Naive thymus-derived CD8-positive, alpha-beta T cell (primary cell): ENCODE measurements around the gene ZNF816. TPM values are rescaled to one million over a fixed set of nuclear protein-coding genes. Genes with fewer than 3 reads are reported as not detected.
"Not testable (repeated sequence)": the region's sequence is repeated elsewhere in the genome, so short reads cannot be mapped to it uniquely, and the experiment has no call there.

ENCODE experiments used
- ATAC-seq, 2 donors: fragments of 150-1000 bp; cut with Tn5 transposase in 1 of 2; sonication (Bioruptor Pico), chemical (Tn5 transposase) in 1 of 2; 1 replicate in 1 of 2; 2 replicates in 1 of 2; pipeline ENCODE4 v1.10.0; 2021; ENCODE audit warnings: mild to moderate bottlenecking in 2 of 2, moderate library complexity in 2 of 2
- POLR2A ChIA-PET: fragments of 350-600 bp; sonication (Branson Sonifier 250); formaldehyde crosslinking; loops from one replicate; lab custom pipeline; 2021; ENCODE audit warnings: antibody characterized with exemption; lab: Charles Lee
- DNase-seq, 10 donors: peaks; one replicate each; pipeline versions ENCODE4 v3.0.0 to v3.0.0-alpha.2; 2020 to 2022
- H3K27ac Mint-ChIP-seq, 10 donors: one replicate each; pipeline ENCODE4 v1.8.0; 2020 to 2022; ENCODE audit warnings: mild to moderate bottlenecking in 10 of 10, mixed read lengths in 10 of 10, moderate library complexity in 4 of 10, inconsistent platforms in 1 of 10
- H3K27me3 Mint-ChIP-seq, 5 donors: one replicate each; pipeline ENCODE4 v1.8.0; 2021 to 2022; ENCODE audit warnings: mixed read lengths in 5 of 5
- H3K36me3 Mint-ChIP-seq, 3 donors: one replicate each; pipeline ENCODE4 v1.8.0; 2020 to 2022; ENCODE audit warnings: mixed read lengths in 3 of 3, mild to moderate bottlenecking in 2 of 3, inconsistent platforms in 1 of 3
- H3K4me1 Mint-ChIP-seq, 4 donors: one replicate each; pipeline ENCODE4 v1.8.0; 2021 to 2022; ENCODE audit warnings: mixed read lengths in 4 of 4
- H3K4me3 Mint-ChIP-seq, 10 donors: one replicate each; pipeline ENCODE4 v1.8.0; 2020 to 2022; ENCODE audit warnings: mild to moderate bottlenecking in 10 of 10, mixed read lengths in 10 of 10, moderate library complexity in 6 of 10, inconsistent platforms in 1 of 10
- H3K9me3 Mint-ChIP-seq, 9 donors: one replicate each; pipeline ENCODE4 v1.8.0; 2020 to 2022; ENCODE audit warnings: mixed read lengths in 9 of 9, mild to moderate bottlenecking in 3 of 9, inconsistent platforms in 1 of 9, moderate library complexity in 1 of 9
- polyA plus RNA-seq, 3 donors: library from polyadenylated mRNA; unstranded; fragments of 300-500 nt; fragmentation: Illumina TruSeq; gene quantifications; one replicate each; pipeline ENCODE4 v1.2.3, GENCODE V29; 2021
- total RNA-seq, 8 experiments: library from RNA in 2 of 8; stranded (reverse) in 2 of 8; gene quantifications; one replicate each; pipeline ENCODE4 v1.2.3 and lab custom pipeline; 2021 to 2026

Gene ZNF816
- total and polyA plus RNA-seq, 5 experiments from 2014 or later = 5.0 to 21.6 (median 15.4) TPM

DNA sequence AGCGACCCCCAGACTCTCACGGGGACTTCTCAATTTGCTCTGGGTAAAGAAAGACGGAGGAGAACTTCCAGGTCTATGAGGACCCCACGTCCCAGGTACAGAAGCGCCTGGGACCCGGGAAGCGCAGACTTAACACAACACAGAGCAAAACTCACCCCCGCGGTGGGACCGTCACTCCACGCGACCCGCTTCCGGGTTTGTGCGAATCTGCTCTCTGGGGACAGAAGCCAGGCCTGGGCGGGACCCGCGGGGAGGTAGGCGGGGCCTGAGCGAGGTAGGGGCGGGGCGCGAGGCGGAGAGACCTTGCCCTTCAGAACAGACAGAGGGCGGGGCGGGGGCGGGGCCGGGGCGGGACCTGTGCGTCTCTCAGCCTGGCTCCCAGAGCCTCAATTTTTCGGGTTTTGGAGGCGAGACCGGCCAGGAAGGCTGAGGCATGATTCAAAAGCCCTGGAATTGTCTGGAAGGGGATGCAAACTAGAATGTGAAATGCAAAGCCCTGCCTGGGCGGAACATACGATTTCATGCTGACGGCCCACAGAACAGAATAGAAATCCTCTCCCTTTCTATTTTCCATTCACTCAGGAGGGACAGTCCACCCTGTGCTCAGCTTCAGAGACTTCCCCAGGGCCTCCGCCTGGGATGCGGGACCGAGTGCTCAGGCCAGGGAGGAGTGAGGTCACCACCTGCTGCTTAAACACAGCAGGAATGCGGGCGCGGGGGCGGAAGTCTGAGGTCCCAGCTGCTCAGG lies 20.1 kb downstream of the ZNF816 start:
- POLR2A ChIA-PET = interaction anchor here (1.1 kb wide), 2 partner anchors 14 to 20 kb away, joined by 3 to 4 read pairs; partner anchors contain the start of gene ZNF816
- peak overlapping the region; percentile 85 to 97 (median 94) for H3K4me3 Mint-ChIP-seq
- peak; percentile 91 to 98 (median 96) for DNase-seq
- peaks cover 11 to 32% (median 21%) of the 10 kb centered on the region in 4 donors for H3K4me1 Mint-ChIP-seq
- H3K36me3 Mint-ChIP-seq = peaks cover 14 to 46% (median 21%) of the 10 kb centered on the region in 3 donors
- ATAC-seq = peak; percentile 96 to 99
- peaks cover 0 to 70% (median 18%) of the 10 kb centered on the region in 9 donors for H3K9me3 Mint-ChIP-seq
- peak overlapping the region; percentile 73 to 97 (median 94) for H3K27ac Mint-ChIP-seq
- H3K27me3 Mint-ChIP-seq = peaks cover 0 to 7% (median 0%) of the 10 kb centered on the region in 5 donors

DNA sequence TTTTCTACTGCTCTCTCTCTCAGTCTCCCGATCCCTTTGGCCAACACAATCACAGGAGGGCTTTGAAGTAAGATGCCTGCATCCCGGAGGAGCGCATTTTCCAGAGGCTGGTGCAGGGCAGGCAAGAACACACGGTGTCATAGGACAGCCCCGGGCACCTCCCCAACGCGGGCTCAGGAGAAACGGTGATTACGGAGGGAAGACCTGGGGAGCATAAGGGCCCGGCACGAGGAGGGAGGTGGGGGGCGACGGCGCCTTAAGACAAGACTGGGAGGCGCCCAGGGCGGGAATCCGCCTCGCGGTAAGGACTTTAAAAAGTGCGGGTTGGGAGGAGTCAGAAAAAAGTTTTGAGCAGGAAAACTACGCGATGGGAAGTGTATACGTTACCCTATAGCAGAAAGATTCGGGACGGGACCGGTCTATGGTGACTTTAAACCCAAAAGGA lies 20.7 kb downstream of the ZNF816 start:
- peaks cover 11 to 34% (median 21%) of the 10 kb centered on the region in 4 donors for H3K4me1 Mint-ChIP-seq
- H3K27ac Mint-ChIP-seq = peak overlapping the region; percentile 73 to 97 (median 94)
- peaks cover 0 to 7% (median 0%) of the 10 kb centered on the region in 5 donors for H3K27me3 Mint-ChIP-seq
- ATAC-seq (peak; percentile 44 to 51), DNase-seq (peak in 3 of 10 donors; percentile 18 to 27 (median 19))
- peaks cover 15 to 49% (median 23%) of the 10 kb centered on the region in 3 donors for H3K36me3 Mint-ChIP-seq
- peak overlapping the region; percentile 85 to 97 (median 94) for H3K4me3 Mint-ChIP-seq
- POLR2A ChIA-PET = interaction anchor here (0.7 kb wide), 1 partner anchor 815 kb away, joined by 4 read pairs; no protein-coding TSS in a partner anchor
- peaks cover 0 to 70% (median 18%) of the 10 kb centered on the region in 9 donors for H3K9me3 Mint-ChIP-seq

DNA sequence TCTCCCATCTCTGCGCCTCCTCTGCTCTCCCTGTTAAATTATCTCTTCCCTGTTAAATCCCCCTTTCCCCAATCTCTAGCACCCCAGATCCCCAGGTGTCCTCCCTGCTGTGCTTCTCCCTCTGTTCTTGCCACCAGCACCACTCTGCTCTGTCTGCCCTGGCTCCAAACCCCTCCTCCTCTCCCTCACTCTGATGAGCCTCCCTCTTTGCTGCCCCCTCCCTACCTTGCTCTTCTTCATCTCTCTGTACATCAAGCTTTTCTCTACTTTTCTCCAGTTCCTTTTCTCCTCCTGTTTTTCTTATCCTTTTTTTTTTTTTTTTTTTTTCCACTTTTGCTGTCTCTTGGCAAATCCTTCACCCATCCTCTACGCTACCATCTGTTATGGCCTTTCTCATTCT lies 21.2 kb downstream of the ZNF816 start:
- Mint-ChIP-seq H3K27ac (peak overlapping the region; percentile 73 to 97 (median 94)), H3K4me1 (peaks cover 11 to 38% (median 22%) of the 10 kb centered on the region in 4 donors), H3K36me3 (peaks cover 18 to 53% (median 27%) of the 10 kb centered on the region in 3 donors), H3K4me3 (peak overlapping the region; percentile 85 to 97 (median 94)), H3K9me3 (peaks cover 0 to 70% (median 18%) of the 10 kb centered on the region in 9 donors)
- ATAC-seq, H3K27me3 Mint-ChIP-seq: not testable (repeated sequence)
- peak in 1 of 10 donors; percentile 7 for DNase-seq
- POLR2A ChIA-PET = interaction anchor here (0.7 kb wide), 1 partner anchor 814 kb away, joined by 4 read pairs; no protein-coding TSS in a partner anchor

DNA sequence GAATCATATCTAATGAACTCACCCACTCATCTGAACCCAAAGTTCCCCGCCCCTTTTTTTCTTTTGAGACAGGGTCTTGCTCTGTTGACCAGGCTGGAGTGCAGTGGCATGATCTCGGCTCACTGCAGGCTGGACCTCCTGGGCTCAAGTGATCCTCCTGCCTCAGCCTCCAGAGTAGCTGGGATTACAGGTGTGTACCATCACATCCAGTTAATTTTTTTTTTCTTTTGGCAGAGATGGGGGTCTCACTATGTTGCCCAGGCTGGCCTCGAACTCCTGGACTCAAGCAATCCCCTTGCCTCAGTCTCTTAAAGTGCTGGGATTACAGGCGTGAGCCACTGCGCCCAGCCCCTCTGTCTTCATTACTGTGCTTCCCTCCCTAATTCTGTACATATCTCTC lies 21.8 kb downstream of the ZNF816 start:
- H3K9me3 Mint-ChIP-seq = peaks cover 0 to 70% (median 22%) of the 10 kb centered on the region in 9 donors
- H3K27me3 Mint-ChIP-seq, DNase-seq, ATAC-seq, POLR2A ChIA-PET: not testable (repeated sequence)
- H3K36me3 Mint-ChIP-seq = peaks cover 20 to 60% (median 29%) of the 10 kb centered on the region in 3 donors
- H3K4me3 Mint-ChIP-seq = peak overlapping the region; percentile 85 to 97 (median 94)
- H3K4me1 Mint-ChIP-seq = peaks cover 11 to 44% (median 22%) of the 10 kb centered on the region in 4 donors
- peak overlapping the region in 9 of 10 donors; percentile 43 to 97 (median 94) for H3K27ac Mint-ChIP-seq

DNA sequence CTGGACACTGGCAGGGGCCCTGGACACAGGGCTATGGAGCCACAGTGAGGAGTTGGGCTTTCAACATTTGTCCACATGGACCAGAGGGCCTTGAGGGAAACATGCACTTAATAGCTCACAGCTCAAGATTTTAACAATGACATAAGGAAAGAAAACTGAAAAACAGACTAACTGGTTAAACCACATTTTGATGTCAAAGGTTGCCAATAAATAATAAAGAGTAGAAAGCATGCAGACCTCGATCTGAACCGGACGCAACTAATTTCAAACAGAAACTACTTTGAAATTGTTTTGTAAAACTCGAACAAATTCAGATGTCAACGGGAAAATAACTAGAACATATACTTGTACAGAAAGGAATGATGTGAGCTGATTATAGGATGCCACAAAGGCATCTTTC lies 23.9 kb downstream of the ZNF816 start:
- Mint-ChIP-seq H3K27ac (peak overlapping the region in 4 of 10 donors; percentile 38 to 81 (median 62)), H3K36me3 (peaks cover 26 to 62% (median 29%) of the 10 kb centered on the region in 3 donors), H3K4me1 (peaks cover 11 to 49% (median 22%) of the 10 kb centered on the region in 4 donors), H3K4me3 (peak overlapping the region in 5 of 10 donors; percentile 20 to 55 (median 49)), H3K27me3 (peaks cover 0 to 7% (median 0%) of the 10 kb centered on the region in 5 donors), H3K9me3 (peaks cover 0 to 73% (median 18%) of the 10 kb centered on the region in 9 donors)
- ATAC-seq (no peak), DNase-seq (no peak)
- POLR2A ChIA-PET = interaction anchor here (0.7 kb wide), 2 partner anchors 28 to 485 kb away, joined by 5 to 6 read pairs; partner anchors contain the start of gene ZNF578

DNA sequence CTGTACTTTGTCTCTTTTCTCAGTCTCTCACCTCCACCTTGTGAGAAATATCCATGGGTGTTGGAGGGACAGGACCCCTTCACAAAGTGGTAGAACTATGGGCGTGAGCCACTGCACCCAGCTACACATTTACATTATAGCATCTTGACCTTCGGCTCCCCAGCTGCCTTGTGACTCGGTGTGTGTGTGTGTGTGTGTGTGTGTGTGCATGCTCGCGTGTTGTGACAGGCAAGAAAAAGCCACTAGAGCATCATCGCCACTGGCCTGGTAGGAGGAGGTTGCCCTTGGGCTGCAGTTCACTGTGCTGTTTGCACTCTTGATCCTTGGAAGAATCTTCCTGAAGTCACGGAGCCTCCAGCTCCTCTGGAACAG lies 25.7 kb downstream of the ZNF816 start:
- ATAC-seq = no peak
- peaks cover 0 to 79% (median 29%) of the 10 kb centered on the region in 9 donors for H3K9me3 Mint-ChIP-seq
- peaks cover 9 to 44% (median 24%) of the 10 kb centered on the region in 4 donors for H3K4me1 Mint-ChIP-seq
- H3K27me3 Mint-ChIP-seq = peaks cover 0 to 7% (median 0%) of the 10 kb centered on the region in 5 donors
- H3K4me3 Mint-ChIP-seq = no peak overlapping the region
- H3K36me3 Mint-ChIP-seq = peaks cover 35 to 68% (median 37%) of the 10 kb centered on the region in 3 donors
- no peak for DNase-seq
- H3K27ac Mint-ChIP-seq = peak overlapping the region in 1 of 10 donors; percentile 83
- POLR2A ChIA-PET = no interaction called here

DNA sequence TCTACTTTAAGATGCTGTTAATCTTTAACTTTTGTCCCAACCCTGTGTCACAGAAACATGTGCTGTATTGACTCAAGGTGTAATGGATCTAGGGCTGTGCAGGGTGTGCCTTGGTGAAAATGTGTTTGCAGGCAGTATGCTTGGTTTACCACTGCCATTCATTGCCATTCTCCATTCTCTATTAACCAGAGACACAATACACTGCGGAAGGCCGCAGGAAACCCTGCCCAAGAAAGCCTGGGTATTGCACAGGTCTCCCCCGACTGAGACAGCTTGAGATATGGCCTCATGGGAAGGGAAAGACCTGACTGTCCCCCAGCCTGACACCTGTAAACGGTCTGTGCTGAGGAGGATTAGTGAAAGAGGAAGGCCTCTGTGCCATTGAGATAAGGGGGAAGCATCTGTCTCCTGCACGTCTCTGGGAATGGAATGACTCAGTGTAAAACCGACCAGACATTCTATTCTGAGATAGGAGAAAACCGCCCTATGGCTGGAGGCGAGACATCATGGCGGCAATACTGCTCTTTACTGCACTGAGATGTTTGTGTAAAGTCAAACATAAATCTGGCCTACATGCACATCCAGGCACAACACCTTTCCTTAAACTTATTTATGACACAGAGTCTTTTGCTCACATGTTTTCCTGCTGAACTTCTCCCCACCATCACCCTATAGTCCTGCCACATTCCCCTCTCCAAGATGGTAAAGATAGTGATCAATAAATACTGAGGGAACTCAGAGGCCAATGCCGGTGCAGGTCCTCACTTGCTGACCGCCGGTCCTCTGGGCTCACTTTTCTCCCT lies 26.3 kb downstream of the ZNF816 start:
- Mint-ChIP-seq H3K27ac (peak overlapping the region in 2 of 10 donors; percentile 53 to 83), H3K4me1 (peaks cover 5 to 38% (median 18%) of the 10 kb centered on the region in 4 donors), H3K9me3 (peaks cover 0 to 79% (median 27%) of the 10 kb centered on the region in 9 donors), H3K4me3 (no peak overlapping the region), H3K27me3 (peaks cover 0 to 4% (median 0%) of the 10 kb centered on the region in 5 donors), H3K36me3 (peaks cover 33 to 67% (median 33%) of the 10 kb centered on the region in 3 donors)
- ATAC-seq (no peak), DNase-seq (no peak)
- POLR2A ChIA-PET = no interaction called here

DNA sequence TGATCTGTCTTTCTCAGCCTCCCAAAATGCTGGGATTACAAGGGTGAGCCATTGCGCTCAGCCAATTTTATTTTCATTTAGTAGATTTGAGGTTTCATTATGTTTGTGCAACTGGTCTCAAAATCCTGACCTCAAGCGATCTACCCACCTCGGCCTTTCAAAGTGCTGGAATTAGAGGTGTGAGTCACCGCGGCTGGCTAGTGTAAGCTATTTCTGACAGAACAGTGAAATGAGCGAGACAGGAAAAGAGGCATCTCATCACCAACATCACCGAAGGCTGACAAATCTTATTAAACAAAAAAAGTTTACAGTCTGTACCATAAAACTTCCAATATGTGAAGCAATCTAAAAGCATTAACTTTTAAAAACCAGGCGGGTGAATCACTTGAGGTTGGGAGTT lies 27.2 kb downstream of the ZNF816 start:
- H3K9me3 Mint-ChIP-seq = peaks cover 0 to 83% (median 24%) of the 10 kb centered on the region in 9 donors
- POLR2A ChIA-PET = no interaction called here
- H3K27me3 Mint-ChIP-seq = no peaks in the 10 kb centered on the region
- no peak overlapping the region for H3K27ac Mint-ChIP-seq
- no peak overlapping the region for H3K4me3 Mint-ChIP-seq
- ATAC-seq = no peak
- H3K4me1 Mint-ChIP-seq = peaks cover 2 to 29% (median 12%) of the 10 kb centered on the region in 4 donors
- peaks cover 29 to 63% (median 32%) of the 10 kb centered on the region in 3 donors for H3K36me3 Mint-ChIP-seq
- no peak for DNase-seq

DNA sequence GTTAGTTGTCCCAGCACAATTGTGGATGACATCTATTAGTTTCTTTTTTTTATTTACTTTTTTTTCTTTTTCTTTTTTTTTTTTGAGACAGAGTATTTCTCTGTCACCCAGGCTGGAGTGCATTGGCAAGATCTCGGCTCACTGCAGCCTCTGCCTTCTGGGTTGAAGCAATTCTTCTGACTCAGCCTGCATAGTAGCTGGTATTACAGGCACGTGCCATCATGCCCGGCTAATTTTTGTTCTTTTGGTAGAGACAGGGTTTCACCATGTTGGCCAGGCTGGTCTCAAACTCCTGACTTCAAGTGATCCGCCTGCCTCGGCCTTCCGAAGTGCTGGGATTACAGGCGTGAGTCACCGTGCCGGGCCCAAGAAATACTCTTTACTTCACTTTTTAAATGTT lies 38.0 kb downstream of the ZNF816 start:
- ATAC-seq, POLR2A ChIA-PET, H3K27me3 Mint-ChIP-seq, H3K27ac Mint-ChIP-seq, DNase-seq: not testable (repeated sequence)
- peaks cover 13 to 33% (median 22%) of the 10 kb centered on the region in 4 donors for H3K4me1 Mint-ChIP-seq
- H3K4me3 Mint-ChIP-seq = peak overlapping the region in 6 of 10 donors; percentile 4 to 43 (median 16)
- H3K9me3 Mint-ChIP-seq = peaks cover 0 to 32% (median 11%) of the 10 kb centered on the region in 9 donors
- H3K36me3 Mint-ChIP-seq = peaks cover 14 to 37% (median 18%) of the 10 kb centered on the region in 3 donors

DNA sequence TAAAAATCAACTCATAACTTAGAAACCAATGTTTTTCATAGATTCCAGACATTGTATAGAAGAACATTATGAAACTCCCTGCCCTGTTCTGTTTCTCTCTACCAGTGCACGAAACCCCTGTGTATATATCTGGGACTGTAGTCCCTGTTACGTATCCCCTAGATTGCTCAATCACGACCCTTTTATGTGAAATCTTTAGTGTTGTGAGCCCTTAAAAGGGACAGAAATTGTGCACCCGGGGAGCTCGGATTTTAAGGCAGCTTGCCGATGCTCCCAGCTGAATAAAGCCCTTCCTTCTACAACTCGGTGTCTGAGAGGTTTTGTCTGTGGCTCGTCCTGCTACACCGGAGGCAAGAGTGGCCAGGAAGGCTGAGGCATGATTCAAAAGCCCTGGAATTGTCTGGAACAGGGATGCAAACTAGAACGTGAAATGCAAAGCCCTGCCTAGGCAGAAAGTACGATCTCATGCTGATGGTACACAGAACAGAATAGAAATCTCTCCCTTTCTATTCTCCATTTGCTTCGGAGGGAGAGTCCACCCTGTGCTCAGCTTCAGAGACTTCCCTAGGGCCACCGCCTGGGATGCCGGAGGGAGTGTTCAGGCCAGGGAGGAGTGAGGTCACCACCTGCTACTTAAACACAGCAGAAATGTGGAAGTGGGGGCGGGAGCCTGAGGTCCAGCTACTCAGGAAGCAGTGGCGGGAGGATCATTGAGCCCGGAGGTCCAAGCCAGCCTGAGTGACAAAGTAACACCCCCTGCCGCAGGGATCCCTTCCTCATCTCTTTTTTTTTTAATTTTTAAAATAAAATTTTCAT lies 38.7 kb downstream of the ZNF816 start:
- peaks cover 0 to 3% (median 0%) of the 10 kb centered on the region in 5 donors for H3K27me3 Mint-ChIP-seq
- ATAC-seq (peak in 1 of 2 donors; percentile 6), DNase-seq (no peak)
- peak overlapping the region in 9 of 10 donors; percentile 49 to 94 (median 92) for H3K27ac Mint-ChIP-seq
- peaks cover 8 to 31% (median 14%) of the 10 kb centered on the region in 3 donors for H3K36me3 Mint-ChIP-seq
- peaks cover 0 to 25% (median 5%) of the 10 kb centered on the region in 9 donors for H3K9me3 Mint-ChIP-seq
- peaks cover 13 to 33% (median 22%) of the 10 kb centered on the region in 4 donors for H3K4me1 Mint-ChIP-seq
- POLR2A ChIA-PET = no interaction called here
- H3K4me3 Mint-ChIP-seq = peak overlapping the region; percentile 83 to 96 (median 92)
